Osteoblast (primary cell): ENCODE results near the gene ACSL5. TPM values are rescaled to one million over a fixed set of nuclear protein-coding genes. Genes with fewer than 3 reads are reported as not detected.
"Not testable (repeated sequence)": the region's sequence is repeated elsewhere in the genome, so short reads cannot be mapped to it uniquely, and the experiment has no call there.

Experiments used
- DNase-seq: peaks from one replicate; pipeline ENCODE4 v3.0.0; 2011; ENCODE audit warnings: low spot score, mixed read lengths; ENCODE audit not compliant: insufficient read length; ENCODE audit errors: missing footprints
- H2AFZ ChIP-seq: 2 replicates; pipeline ENCODE4 v1.6.0; 2011; ENCODE audit warnings: mild to moderate bottlenecking, low read length
- H3K27ac ChIP-seq: 2 replicates; pipeline ENCODE4 v1.5.1; 2011; ENCODE audit warnings: mild to moderate bottlenecking, low read depth, low read length, moderate library complexity
- H3K27me3 ChIP-seq: 2 replicates; pipeline ENCODE4 v1.6.0; 2012; ENCODE audit warnings: mild to moderate bottlenecking, control low read depth, inconsistent platforms, low read length, moderate library complexity; ENCODE audit not compliant: insufficient read depth
- H3K36me3 ChIP-seq: 2 replicates; pipeline ENCODE4 v1.5.1; 2011; ENCODE audit warnings: mild to moderate bottlenecking, low read length, control low read depth, moderate library complexity; ENCODE audit not compliant: insufficient read depth
- H3K4me1 ChIP-seq: 2 replicates; pipeline ENCODE4 v1.5.1; 2011; ENCODE audit warnings: mild to moderate bottlenecking, low read length, control low read depth, moderate library complexity; ENCODE audit not compliant: insufficient read depth
- H3K4me2 ChIP-seq: 2 replicates; pipeline ENCODE4 v1.6.0; 2011; ENCODE audit warnings: mild to moderate bottlenecking, low read length; ENCODE audit not compliant: insufficient read depth
- H3K4me3 ChIP-seq: fragments of 200-600 bp; sonication (generic); 3 replicates; pipeline ENCODE4 v1.5.1; 2012; ENCODE audit warnings: mild to moderate bottlenecking, low read length, inconsistent platforms; ENCODE audit not compliant: insufficient read depth
- H3K79me2 ChIP-seq: 2 replicates; pipeline ENCODE4 v1.6.0; 2012; ENCODE audit warnings: mild to moderate bottlenecking, low read length, control low read depth, inconsistent platforms; ENCODE audit not compliant: insufficient read depth
- H3K9me3 ChIP-seq: 2 replicates; pipeline ENCODE4 v1.5.1; 2011; ENCODE audit warnings: low read depth, low read length, control low read depth
- H4K20me1 ChIP-seq: 2 replicates; pipeline ENCODE4 v1.6.0; 2012; ENCODE audit warnings: mild to moderate bottlenecking, low read length, control low read depth; ENCODE audit not compliant: insufficient read depth
- total RNA-seq: library from RNA; depleted of rRNA; stranded (reverse); fragments of >200 nt; gene quantifications from 2 replicates; pipeline ENCODE4 v1.2.3, GENCODE V29; 2012
- TF ChIP-seq, protein P1 (sequence below): IDR thresholded peaks from 2 replicates; pipeline ENCODE4 v1.5.1; 2011; ENCODE audit warnings: mild to moderate bottlenecking, low read depth, low read length, moderate library complexity; ENCODE audit errors: extremely low read depth

The ACSL5 gene
- total RNA-seq, 1 donor: 5.1 TPM

DNA sequence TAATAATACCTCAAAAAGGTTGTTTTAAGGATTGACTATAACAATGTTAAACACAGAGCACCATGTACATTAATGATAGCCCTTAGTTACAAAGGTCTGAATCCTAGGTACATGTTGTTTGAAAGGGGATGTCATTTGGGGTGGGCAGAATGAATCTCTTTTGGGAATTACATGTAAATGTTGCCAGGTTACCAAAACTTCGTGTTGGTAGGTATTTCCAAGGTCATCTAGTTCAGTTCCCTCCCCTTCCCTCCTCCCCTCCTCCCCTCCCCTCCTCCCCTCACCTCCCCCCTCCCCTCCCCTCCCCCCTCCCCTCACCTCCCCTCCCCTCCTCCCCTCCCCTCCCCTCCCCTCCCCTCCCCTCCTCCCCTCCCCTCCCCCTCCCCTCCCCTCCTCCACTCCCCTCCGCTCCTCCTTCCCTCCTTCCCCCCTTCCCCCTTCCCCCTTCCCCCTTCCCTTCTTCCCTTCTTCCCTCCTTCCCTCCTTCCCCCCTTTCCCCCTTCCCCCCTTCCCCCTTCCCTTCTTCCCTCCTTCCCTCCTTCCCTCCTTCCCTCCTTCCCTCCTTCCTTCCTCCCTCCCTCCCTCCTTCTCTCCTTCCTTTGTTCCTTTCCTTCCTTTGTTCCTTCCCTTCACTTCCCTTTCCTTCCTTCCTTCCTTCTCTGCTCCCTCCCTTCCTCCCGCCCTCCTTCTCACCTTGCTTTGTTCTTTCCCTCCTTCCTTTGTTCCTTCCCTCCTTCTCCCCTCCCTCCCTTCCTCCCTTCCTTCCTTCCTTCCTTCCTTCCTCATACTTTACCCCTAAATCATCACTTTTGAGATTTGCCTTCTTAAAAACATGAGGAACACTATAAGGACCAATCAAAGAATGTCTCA lies 81.2 kb downstream of the ACSL5 start:
- Histone ChIP-seq H3K4me3 (no peak overlapping the region), H3K36me3 (no peaks in the 10 kb centered on the region), H3K27me3 (no peaks in the 10 kb centered on the region), H3K9me3 (no peaks in the 10 kb centered on the region), H3K4me2 (no peak overlapping the region), H3K79me2 (peaks cover 31% of the 10 kb centered on the region), H2AFZ (no peak overlapping the region), H3K27ac (no peak overlapping the region), H4K20me1 (peaks cover 4% of the 10 kb centered on the region), H3K4me1 (no peaks in the 10 kb centered on the region)
- TF ChIP-seq, protein P1, sequence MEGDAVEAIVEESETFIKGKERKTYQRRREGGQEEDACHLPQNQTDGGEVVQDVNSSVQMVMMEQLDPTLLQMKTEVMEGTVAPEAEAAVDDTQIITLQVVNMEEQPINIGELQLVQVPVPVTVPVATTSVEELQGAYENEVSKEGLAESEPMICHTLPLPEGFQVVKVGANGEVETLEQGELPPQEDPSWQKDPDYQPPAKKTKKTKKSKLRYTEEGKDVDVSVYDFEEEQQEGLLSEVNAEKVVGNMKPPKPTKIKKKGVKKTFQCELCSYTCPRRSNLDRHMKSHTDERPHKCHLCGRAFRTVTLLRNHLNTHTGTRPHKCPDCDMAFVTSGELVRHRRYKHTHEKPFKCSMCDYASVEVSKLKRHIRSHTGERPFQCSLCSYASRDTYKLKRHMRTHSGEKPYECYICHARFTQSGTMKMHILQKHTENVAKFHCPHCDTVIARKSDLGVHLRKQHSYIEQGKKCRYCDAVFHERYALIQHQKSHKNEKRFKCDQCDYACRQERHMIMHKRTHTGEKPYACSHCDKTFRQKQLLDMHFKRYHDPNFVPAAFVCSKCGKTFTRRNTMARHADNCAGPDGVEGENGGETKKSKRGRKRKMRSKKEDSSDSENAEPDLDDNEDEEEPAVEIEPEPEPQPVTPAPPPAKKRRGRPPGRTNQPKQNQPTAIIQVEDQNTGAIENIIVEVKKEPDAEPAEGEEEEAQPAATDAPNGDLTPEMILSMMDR: no peak
- no peak for DNase-seq

DNA sequence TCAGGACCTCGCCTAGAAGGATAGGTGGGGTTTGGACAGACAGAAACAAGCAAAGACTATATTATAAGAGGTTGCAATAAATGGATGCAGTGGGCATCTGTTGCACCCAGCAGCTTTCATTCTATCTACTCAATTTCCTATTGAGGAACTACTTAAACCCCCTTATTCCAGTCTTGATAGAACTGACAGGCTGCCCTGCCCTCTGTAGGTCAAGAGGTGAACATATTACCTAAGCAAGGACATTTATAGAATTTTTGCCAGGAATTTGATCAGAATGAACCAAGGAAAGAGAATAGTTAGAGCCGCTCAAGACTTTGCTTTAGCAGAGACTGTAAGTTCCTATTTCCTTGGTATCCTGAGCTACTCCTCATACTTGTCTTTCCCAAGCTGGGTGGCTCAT lies 82.6 kb downstream of the ACSL5 start:
- Histone ChIP-seq H3K36me3 (no peaks in the 10 kb centered on the region), H3K27ac (no peak overlapping the region), H3K79me2 (peaks cover 20% of the 10 kb centered on the region), H2AFZ (no peak overlapping the region), H3K4me3 (no peak overlapping the region), H3K4me1 (peaks cover 4% of the 10 kb centered on the region), H3K9me3 (no peaks in the 10 kb centered on the region), H4K20me1 (peaks cover 4% of the 10 kb centered on the region), H3K27me3 (no peaks in the 10 kb centered on the region), H3K4me2 (no peak overlapping the region)
- TF ChIP-seq, protein P1: no peak
- no peak for DNase-seq

DNA sequence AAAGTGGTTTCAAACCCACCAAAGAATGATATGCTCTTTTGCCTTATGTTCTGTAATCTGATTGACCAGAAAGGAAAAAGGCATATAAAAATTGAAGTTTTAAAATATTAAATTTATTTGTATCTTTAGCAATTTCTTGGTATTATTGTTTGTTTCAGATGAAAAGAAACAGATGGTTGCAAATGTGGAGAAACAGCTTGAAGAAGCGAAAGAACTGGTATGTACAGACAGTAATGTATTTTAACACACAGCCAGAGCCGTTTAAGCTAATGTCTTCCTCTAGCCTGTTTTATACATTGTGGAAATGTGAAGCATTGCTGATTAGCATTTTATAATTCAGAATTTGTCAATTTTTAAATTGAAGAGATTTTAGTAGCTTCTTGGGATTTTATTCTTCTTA lies 86.5 kb downstream of the ACSL5 start:
- DNase-seq: no peak
- H3K9me3 ChIP-seq: no peaks in the 10 kb centered on the region
- TF ChIP-seq, protein P1: no peak
- peak overlapping the region; percentile 89 for H3K27ac ChIP-seq
- no peak overlapping the region for H2AFZ ChIP-seq
- H3K36me3 ChIP-seq: peaks cover 12% of the 10 kb centered on the region
- H3K4me1 ChIP-seq: peaks cover 4% of the 10 kb centered on the region
- no peaks in the 10 kb centered on the region for H4K20me1 ChIP-seq
- no peak overlapping the region for H3K4me2 ChIP-seq
- H3K4me3 ChIP-seq: no peak overlapping the region
- H3K27me3 ChIP-seq: no peaks in the 10 kb centered on the region
- H3K79me2 ChIP-seq: peaks cover 12% of the 10 kb centered on the region

DNA sequence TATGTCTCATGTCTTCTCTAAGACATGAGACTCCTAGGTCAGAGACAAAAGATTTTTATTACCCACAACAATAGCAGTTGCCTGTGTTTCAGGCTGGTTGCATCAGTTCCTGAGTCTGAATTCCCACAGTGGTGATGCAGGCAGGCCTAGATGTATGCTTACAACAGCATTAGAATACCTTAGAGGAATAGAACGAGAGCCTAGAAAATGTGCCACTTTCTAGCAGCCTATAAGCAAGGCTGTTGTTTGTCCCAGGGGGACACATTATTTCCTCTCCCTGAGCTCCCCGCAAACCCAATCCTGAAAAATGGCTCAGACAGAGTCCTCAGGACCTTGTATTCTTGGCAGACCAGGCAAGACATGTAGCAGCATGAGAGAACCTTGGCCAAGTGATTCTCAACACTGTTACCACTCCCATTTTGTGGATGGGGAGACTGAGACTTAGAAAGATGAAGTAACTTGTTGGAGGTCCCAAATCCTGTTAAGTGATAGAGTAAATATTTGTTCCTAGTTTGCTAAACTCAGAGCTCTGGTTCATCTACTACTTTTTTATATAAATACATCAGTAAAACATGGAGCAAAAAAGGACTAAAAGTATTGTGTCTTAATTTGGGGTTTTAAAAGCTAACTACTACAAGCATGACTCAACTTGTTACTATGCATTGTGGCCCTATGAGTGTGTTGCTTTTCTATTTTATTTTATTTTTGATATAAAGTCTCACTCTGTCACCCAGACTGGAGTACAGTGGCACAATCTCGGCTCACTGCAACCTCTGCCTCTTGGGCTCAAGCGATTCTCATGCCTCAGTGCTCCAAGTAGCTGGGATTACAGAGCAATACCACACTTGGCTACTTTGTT lies 87.3 kb downstream of the ACSL5 start:
- Histone ChIP-seq H2AFZ (no peak overlapping the region), H3K36me3 (peaks cover 13% of the 10 kb centered on the region), H3K9me3 (no peaks in the 10 kb centered on the region), H3K27ac (peak overlapping the region; percentile 89), H3K27me3 (no peaks in the 10 kb centered on the region), H4K20me1 (no peaks in the 10 kb centered on the region), H3K4me2 (no peak overlapping the region), H3K4me1 (peaks cover 4% of the 10 kb centered on the region), H3K79me2 (peaks cover 12% of the 10 kb centered on the region), H3K4me3 (no peak overlapping the region)
- TF ChIP-seq, protein P1: no peak
- DNase-seq: peak; percentile 44

DNA sequence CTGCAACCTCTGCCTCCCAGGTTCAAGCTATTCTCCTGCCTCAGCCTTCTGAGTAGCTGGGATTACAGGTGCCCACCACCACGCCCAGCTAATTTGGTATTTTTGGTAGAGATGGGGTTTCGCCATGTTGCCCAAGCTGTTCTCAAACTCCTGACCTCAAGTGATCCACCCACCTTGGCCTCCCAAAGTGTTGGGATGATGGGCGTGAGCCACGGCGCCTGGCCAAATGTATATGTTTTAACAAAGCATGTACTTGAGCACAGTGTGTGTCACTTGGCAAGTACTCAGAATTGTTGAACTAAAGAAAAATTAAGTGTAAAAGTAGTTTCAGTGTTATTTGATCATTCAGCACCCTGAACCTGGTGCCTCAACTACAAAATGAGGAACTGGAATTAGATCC lies 90.2 kb downstream of the ACSL5 start:
- not testable (repeated sequence) for H4K20me1 ChIP-seq, H3K27me3 ChIP-seq, H2AFZ ChIP-seq, H3K9me3 ChIP-seq, H3K79me2 ChIP-seq, H3K4me3 ChIP-seq, H3K27ac ChIP-seq, DNase-seq, H3K4me2 ChIP-seq, H3K4me1 ChIP-seq
- peaks cover 13% of the 10 kb centered on the region for H3K36me3 ChIP-seq
